GM06990 (cell line): ENCODE data around the gene EME1.

ENCODE experiments used
- DNase-seq: peaks from one replicate; pipeline ENCODE4 v3.0.0-alpha.2; 2011; ENCODE audit not compliant: insufficient read length; ENCODE audit errors: extremely low read depth
- H3K27me3 ChIP-seq: replicated peaks from 2 replicates; pipeline ENCODE4 v1.6.0; 2011; ENCODE audit warnings: low read length; ENCODE audit not compliant: control insufficient read depth, insufficient read depth
- H3K36me3 ChIP-seq: 2 replicates; pipeline ENCODE4 v1.5.1; 2011; ENCODE audit warnings: low read length; ENCODE audit not compliant: control insufficient read depth, insufficient read depth
- H3K4me3 ChIP-seq: replicated peaks from 2 replicates; pipeline ENCODE4 v1.5.1; 2011; ENCODE audit warnings: low read depth, mild to moderate bottlenecking, control low read depth, low read length
- TF ChIP-seq, protein P1 (sequence below): IDR thresholded peaks from 2 replicates; pipeline ENCODE4 v1.5.1; 2011; ENCODE audit warnings: low read length, control low read depth, mild to moderate bottlenecking, inconsistent platforms; ENCODE audit not compliant: insufficient read depth, poor library complexity, severe bottlenecking

EME1 gene

GRCh38 chr17:50338645-50339044, 34.4 kb upstream of the EME1 start:
- Histone ChIP-seq H3K36me3 (no peaks in the 10 kb centered on the region), H3K4me3 (no peak overlapping the region), H3K27me3 (no peaks in the 10 kb centered on the region)
- TF ChIP-seq, protein P1, sequence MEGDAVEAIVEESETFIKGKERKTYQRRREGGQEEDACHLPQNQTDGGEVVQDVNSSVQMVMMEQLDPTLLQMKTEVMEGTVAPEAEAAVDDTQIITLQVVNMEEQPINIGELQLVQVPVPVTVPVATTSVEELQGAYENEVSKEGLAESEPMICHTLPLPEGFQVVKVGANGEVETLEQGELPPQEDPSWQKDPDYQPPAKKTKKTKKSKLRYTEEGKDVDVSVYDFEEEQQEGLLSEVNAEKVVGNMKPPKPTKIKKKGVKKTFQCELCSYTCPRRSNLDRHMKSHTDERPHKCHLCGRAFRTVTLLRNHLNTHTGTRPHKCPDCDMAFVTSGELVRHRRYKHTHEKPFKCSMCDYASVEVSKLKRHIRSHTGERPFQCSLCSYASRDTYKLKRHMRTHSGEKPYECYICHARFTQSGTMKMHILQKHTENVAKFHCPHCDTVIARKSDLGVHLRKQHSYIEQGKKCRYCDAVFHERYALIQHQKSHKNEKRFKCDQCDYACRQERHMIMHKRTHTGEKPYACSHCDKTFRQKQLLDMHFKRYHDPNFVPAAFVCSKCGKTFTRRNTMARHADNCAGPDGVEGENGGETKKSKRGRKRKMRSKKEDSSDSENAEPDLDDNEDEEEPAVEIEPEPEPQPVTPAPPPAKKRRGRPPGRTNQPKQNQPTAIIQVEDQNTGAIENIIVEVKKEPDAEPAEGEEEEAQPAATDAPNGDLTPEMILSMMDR = no peak
- DNase-seq = no peak

GRCh38 chr17:50339381-50339780, 33.6 kb upstream of the EME1 start:
- Histone ChIP-seq H3K4me3 (no peak overlapping the region), H3K27me3 (no peaks in the 10 kb centered on the region), H3K36me3 (no peaks in the 10 kb centered on the region)
- TF ChIP-seq, protein P1 = no peak
- DNase-seq = no peak

GRCh38 chr17:50344731-50345365, 28.2 kb upstream of the EME1 start:
- TF ChIP-seq, protein P1 = no peak
- H3K4me3 ChIP-seq = no peak overlapping the region
- no peaks in the 10 kb centered on the region; the same call in 1 of the 2 replicates for H3K36me3 ChIP-seq
- no peaks in the 10 kb centered on the region for H3K27me3 ChIP-seq
- no peak for DNase-seq

DNA sequence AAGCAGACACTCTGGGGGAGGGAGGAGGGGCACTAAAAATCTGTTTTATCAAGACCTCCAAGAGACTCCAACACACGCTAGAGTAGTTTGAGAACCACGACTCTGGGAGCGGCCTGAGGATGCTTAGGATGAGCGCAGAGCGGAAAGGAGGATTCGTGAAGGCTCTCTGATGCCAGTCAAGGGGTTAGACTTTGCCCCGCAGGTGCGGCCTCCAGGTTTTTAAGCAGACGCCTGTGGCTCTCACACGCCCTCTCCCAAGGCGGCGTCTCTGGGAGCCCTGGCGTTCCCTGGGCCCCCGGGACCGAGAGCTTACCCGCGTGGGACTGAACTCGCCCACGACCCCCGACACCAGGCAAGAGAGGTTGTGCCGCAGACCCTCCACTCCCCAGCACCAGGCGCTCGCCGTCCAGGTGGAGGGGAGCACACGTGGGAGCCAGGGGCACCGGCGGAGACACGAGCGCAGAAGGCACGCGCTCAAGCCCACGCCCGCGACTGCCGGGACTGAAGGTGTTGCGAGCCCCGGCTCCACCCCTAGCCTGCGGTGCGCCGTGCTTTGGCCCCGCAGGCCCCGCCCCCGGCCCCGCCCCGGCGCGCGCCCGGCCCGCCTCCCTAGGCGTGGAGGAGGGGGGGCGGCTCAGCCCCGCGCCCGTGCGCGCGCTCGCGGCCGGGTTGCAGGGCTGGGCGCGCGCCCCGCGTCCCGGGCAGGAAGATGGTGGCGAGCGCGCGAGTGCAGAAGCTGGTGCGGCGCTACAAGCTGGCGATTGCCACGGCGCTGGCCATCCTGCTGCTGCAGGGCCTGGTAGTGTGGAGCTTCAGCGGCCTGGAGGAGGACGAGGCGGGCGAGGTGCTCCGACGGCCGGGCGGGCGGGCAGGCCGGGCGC, 27.4 kb upstream of the EME1 start, which contains the start of gene XYLT2:
TSS of gene XYLT2 (plus strand) at position 695 of the 881 bp plus-strand sequence. CDS start at position 710, 15 bp downstream.
- TF ChIP-seq, protein P1 = no peak
- peak within 1 kb of the TSS; percentile 82 for H3K4me3 ChIP-seq
- no peaks in the 10 kb centered on the region for H3K27me3 ChIP-seq
- H3K36me3 ChIP-seq = no peaks in the 10 kb centered on the region; the same call in 1 of the 2 replicates
- DNase-seq = peak; percentile 92

DNA sequence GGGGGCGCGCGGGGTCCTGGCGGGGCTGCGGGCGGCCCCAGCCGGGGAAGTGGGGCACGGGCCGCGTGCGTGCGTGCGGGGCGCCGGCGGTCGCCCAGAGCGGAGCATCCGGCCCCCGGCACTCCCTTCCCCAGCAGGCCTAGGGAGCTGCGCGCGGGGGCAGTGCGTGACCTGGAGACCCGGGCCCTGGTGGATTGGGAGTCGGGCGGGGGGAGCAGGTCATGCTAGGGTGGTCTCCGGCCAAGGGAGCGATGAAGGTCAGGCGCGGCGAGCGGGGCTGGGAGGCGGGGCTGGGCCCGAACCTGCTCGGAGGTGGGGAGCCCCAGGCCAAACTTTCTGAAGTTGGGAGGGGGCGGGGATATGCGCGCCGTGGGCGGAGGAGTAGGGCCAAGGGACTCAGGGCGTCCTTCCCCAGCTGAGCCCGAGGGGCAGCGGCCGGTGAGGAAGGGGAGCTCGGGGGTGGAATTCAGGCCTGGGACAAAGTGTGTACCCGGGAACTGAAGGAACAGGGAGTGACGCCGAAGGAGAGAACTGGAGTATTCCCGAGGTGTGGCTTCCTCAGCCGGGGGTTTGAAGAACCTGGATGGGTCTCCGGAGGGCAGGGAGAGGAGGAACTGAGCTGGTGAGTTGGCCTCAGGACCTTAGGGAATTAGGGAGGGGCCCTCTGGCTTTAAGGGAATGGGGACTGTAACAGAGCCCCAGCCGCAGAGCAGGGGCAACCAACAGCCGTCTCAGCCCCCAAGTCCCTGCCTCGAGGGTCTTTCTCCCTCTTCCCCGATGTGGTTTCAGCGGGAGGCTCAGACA, 26.5 kb upstream of the EME1 start:
- Histone ChIP-seq H3K4me3 (peak overlapping the region; percentile 82), H3K36me3 (no peaks in the 10 kb centered on the region; the same call in 1 of the 2 replicates), H3K27me3 (no peaks in the 10 kb centered on the region)
- DNase-seq = no peak
- TF ChIP-seq, protein P1 = no peak
